ENCODE data around the gene HORMAD2.

- no peak for TF ChIP-seq CTCF (conservative IDR thresholded peaks at IDR 0.05 in 1 of 2, IDR thresholded peaks at IDR 0.05 in 1 of 2; ENCODE audit: low read depth in 1 of 2, low read length in 2 of 2)
- no peak for TF ChIP-seq EZH2 (IDR thresholded peaks at IDR 0.05; ENCODE audit: low read length, missing control alignments)
Measured at GRCh38 chr22:30140414-30140813, 60.1 kb downstream of the HORMAD2 start.
